ENCODE measurements around the gene ADPRH. TPM values are rescaled to one million over a fixed set of nuclear protein-coding genes. Genes with fewer than 3 reads are reported as not detected.

The ADPRH gene
- total RNA-seq, 1 donor from 2014 or later, result 2.6 TPM

- Histone ChIP-seq H3K27ac (ENCODE audit: low read depth, low read length) (no peak overlapping the region), H3K4me3 (ENCODE audit: insufficient read depth, low read depth, low read length) (no peak overlapping the region), H4K20me1 (ENCODE audit: insufficient read depth, low read length) (no peaks in the 10 kb centered on the region), H3K36me3 (ENCODE audit: insufficient read depth, low read length) (no peaks in the 10 kb centered on the region), H3K9ac (ENCODE audit: low read length) (no peak overlapping the region), H2AFZ (ENCODE audit: low read depth, low read length) (no peak overlapping the region), H3K9me3 (ENCODE audit: insufficient read depth, low read depth, low read length) (no peaks in the 10 kb centered on the region), H3K4me2 (ENCODE audit: low read length) (no peak overlapping the region), H3K79me2 (ENCODE audit: insufficient read depth, low read length) (no peaks in the 10 kb centered on the region), H3K27me3 (ENCODE audit: insufficient read depth, low read length) (peaks cover 6% of the 10 kb centered on the region), H3K4me1 (ENCODE audit: insufficient read depth, low read length) (no peaks in the 10 kb centered on the region)
- Mint-ChIP-seq H3K4me1 (ENCODE audit: low read depth, unreplicated experiment) (no peaks in the 10 kb centered on the region), H3K36me3 (ENCODE audit: low read depth, unreplicated experiment) (no peaks in the 10 kb centered on the region), H3K27me3 (ENCODE audit: low read depth, unreplicated experiment) (peaks cover 28% of the 10 kb centered on the region), H3K27ac (ENCODE audit: unreplicated experiment) (no peak overlapping the region), H3K9me3 (ENCODE audit: unreplicated experiment) (no peaks in the 10 kb centered on the region), H3K4me3 (ENCODE audit: unreplicated experiment) (no peak overlapping the region)
- no peak for TF ChIP-seq CTCF (IDR thresholded peaks at IDR 0.05; ENCODE audit: insufficient read depth, low read depth, low read length)
- DNase-seq (ENCODE audit: low read depth) (no peak), FAIRE-seq (no peak)
Measured at GRCh38 chr3:119557192-119557876, 22.0 kb upstream of the ADPRH start.

- FAIRE-seq, result no peak
Measured at GRCh38 chr3:119557877-119558269, 21.4 kb upstream of the ADPRH start.

More at GRCh38 chr3:119557877-119558269, 21.4 kb upstream of the ADPRH start:
- Mint-ChIP-seq H3K27ac (ENCODE audit: unreplicated experiment) (no peak overlapping the region), H3K4me1 (ENCODE audit: low read depth, unreplicated experiment) (no peaks in the 10 kb centered on the region), H3K27me3 (ENCODE audit: low read depth, unreplicated experiment) (peaks cover 26% of the 10 kb centered on the region), H3K36me3 (ENCODE audit: low read depth, unreplicated experiment) (no peaks in the 10 kb centered on the region), H3K4me3 (ENCODE audit: unreplicated experiment) (no peak overlapping the region), H3K9me3 (ENCODE audit: unreplicated experiment) (no peaks in the 10 kb centered on the region)
- Histone ChIP-seq H3K27me3 (ENCODE audit: insufficient read depth, low read length) (peaks cover 6% of the 10 kb centered on the region), H3K9me3 (ENCODE audit: insufficient read depth, low read depth, low read length) (no peaks in the 10 kb centered on the region), H3K4me3 (ENCODE audit: insufficient read depth, low read depth, low read length) (no peak overlapping the region), H3K4me2 (ENCODE audit: low read length) (no peak overlapping the region), H4K20me1 (ENCODE audit: insufficient read depth, low read length) (no peaks in the 10 kb centered on the region), H3K36me3 (ENCODE audit: insufficient read depth, low read length) (no peaks in the 10 kb centered on the region), H3K27ac (ENCODE audit: low read depth, low read length) (no peak overlapping the region), H2AFZ (ENCODE audit: low read depth, low read length) (no peak overlapping the region), H3K9ac (ENCODE audit: low read length) (no peak overlapping the region), H3K79me2 (ENCODE audit: insufficient read depth, low read length) (no peaks in the 10 kb centered on the region), H3K4me1 (ENCODE audit: insufficient read depth, low read length) (no peaks in the 10 kb centered on the region)
- DNase-seq (ENCODE audit: low read depth), result no peak
- TF ChIP-seq CTCF (IDR thresholded peaks at IDR 0.05; ENCODE audit: insufficient read depth, low read depth, low read length) (no peak), EZH2 (IDR thresholded peaks at IDR 0.05; ENCODE audit: insufficient read depth, low read length) (no peak)
